Measurements from ENCODE around the gene ACACB. TPM values are rescaled to one million over a fixed set of nuclear protein-coding genes. Genes with fewer than 3 reads are reported as not detected.

Gene ACACB
- total RNA-seq, 1 experiment from 2014 or later: 26.2 TPM

DNA sequence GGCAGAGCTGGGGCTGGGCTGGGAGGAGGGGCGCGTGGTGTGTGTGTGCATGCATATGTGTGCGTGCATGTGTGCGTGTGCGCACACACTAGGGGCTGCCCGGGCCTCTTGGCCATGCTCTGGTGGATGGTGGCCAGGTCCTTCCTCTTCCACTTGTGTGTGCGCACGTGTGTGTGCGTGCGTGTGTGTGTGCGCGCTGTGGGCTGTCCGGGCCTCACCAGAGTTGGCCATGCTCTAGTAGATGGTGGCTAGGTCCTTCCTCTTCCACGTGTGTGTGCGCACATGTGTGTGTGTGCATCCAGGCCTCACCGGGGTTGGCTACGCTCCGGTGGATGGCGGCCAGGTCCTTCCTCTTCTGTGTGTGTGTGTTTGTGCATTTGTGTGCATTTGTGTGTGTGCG is 168.0 kb downstream of the ACACB start:
- no peaks in the 10 kb centered on the region for H3K9me3 ChIP-seq
- H3K27me3 Mint-ChIP-seq (ENCODE audit: insufficient read depth, unreplicated experiment): no peaks in the 10 kb centered on the region

DNA sequence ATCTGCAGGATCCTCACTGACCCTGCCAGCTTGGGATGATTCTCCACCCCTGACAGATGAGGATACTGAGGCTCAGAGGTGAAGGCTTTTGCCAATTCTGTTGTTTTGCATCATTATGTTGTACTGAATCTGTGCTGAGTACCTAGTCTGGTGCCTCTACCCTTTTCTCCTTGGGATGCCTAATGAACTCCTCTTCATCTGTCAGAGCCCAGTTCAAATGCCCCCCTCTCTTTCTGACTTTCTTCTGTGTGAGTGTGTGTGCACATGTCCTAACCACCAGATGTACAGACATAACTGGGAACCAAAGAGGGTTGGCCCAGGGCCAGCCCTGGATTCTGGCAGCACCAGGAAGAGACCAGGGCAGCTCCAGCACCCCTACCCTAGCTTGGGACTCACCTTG is 169.9 kb downstream of the ACACB start:
- no peaks in the 10 kb centered on the region for H3K4me1 ChIP-seq
- no peaks in the 10 kb centered on the region for H3K36me3 ChIP-seq (ENCODE audit: control insufficient read depth, insufficient read depth, low read length)
- no peaks in the 10 kb centered on the region for H3K27me3 ChIP-seq (replicated peaks; ENCODE audit: control insufficient read depth, insufficient read depth, low read length)
- no peak overlapping the region for H3K4me3 ChIP-seq (ENCODE audit: low read depth, low read length)
- intact Hi-C loops (cut with micrococcal nuclease; ENCODE audit: unreplicated experiment): no loop called here
- Mint-ChIP-seq H3K27ac (ENCODE audit: unreplicated experiment) (no peak overlapping the region), H3K9me3 (ENCODE audit: unreplicated experiment) (no peaks in the 10 kb centered on the region), H3K36me3 (ENCODE audit: insufficient read depth, unreplicated experiment) (no peaks in the 10 kb centered on the region), H3K4me1 (ENCODE audit: low read depth, unreplicated experiment) (no peaks in the 10 kb centered on the region), H3K27me3 (ENCODE audit: insufficient read depth, unreplicated experiment) (no peaks in the 10 kb centered on the region), H3K4me3 (ENCODE audit: unreplicated experiment) (no peak overlapping the region)
- H3K9me3 ChIP-seq: no peaks in the 10 kb centered on the region
- TF ChIP-seq, protein P1, sequence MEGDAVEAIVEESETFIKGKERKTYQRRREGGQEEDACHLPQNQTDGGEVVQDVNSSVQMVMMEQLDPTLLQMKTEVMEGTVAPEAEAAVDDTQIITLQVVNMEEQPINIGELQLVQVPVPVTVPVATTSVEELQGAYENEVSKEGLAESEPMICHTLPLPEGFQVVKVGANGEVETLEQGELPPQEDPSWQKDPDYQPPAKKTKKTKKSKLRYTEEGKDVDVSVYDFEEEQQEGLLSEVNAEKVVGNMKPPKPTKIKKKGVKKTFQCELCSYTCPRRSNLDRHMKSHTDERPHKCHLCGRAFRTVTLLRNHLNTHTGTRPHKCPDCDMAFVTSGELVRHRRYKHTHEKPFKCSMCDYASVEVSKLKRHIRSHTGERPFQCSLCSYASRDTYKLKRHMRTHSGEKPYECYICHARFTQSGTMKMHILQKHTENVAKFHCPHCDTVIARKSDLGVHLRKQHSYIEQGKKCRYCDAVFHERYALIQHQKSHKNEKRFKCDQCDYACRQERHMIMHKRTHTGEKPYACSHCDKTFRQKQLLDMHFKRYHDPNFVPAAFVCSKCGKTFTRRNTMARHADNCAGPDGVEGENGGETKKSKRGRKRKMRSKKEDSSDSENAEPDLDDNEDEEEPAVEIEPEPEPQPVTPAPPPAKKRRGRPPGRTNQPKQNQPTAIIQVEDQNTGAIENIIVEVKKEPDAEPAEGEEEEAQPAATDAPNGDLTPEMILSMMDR (IDR thresholded peaks at IDR 0.05; ENCODE audit: insufficient read depth in 1 of 2, low read depth in 1 of 2, low read length in 1 of 2, severe bottlenecking in 1 of 2, unreplicated experiment in 1 of 2): no peak
- ChIA-PET CTCF (no interaction called here), POLR2A (no interaction called here)
- BruUV-seq (replicated peaks): no TSS peak
- no peak for DNase-seq

More for the DNA sequence above, 168.0 kb downstream of the ACACB start:
- Histone ChIP-seq H3K4me3 (ENCODE audit: low read depth, low read length) (no peak overlapping the region), H3K4me1 (no peaks in the 10 kb centered on the region), H3K27me3 (replicated peaks; ENCODE audit: control insufficient read depth, insufficient read depth, low read length) (no peaks in the 10 kb centered on the region), H3K36me3 (ENCODE audit: control insufficient read depth, insufficient read depth, low read length) (no peaks in the 10 kb centered on the region)
- ChIA-PET CTCF (no interaction called here), POLR2A (no interaction called here)
- no peak for DNase-seq
- intact Hi-C loops (cut with micrococcal nuclease; ENCODE audit: unreplicated experiment): no loop called here
- no peaks in the 10 kb centered on the region for H3K4me1 Mint-ChIP-seq (ENCODE audit: low read depth, unreplicated experiment)
- BruUV-seq (replicated peaks): no TSS peak
- H3K36me3 Mint-ChIP-seq (ENCODE audit: insufficient read depth, unreplicated experiment): no peaks in the 10 kb centered on the region
- no peak overlapping the region for H3K27ac Mint-ChIP-seq (ENCODE audit: unreplicated experiment)
- no peaks in the 10 kb centered on the region for H3K9me3 Mint-ChIP-seq (ENCODE audit: unreplicated experiment)
- H3K4me3 Mint-ChIP-seq (ENCODE audit: unreplicated experiment): no peak overlapping the region
- TF ChIP-seq, protein P1 (IDR thresholded peaks at IDR 0.05; ENCODE audit: insufficient read depth in 1 of 2, low read depth in 1 of 2, low read length in 1 of 2, severe bottlenecking in 1 of 2, unreplicated experiment in 1 of 2): no peak

DNA sequence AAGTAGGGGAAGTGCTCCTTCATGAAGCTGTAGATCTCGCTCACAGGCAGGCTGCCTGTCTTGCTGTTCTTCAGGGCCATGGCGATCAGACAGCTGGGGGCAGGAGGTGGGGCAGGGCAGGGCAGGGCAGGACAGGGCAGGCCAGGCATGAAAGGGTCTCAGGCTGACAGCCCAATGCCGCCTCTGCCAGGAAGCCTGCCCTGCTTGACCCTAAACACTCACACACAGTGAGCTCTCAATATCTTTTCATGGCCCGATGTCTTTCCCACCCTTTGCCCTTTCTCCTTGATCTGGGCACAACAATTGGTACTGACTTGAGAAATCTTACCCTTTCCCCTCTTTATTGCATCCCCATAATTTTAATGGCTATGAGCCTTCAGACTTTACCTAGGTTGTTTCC is 170.3 kb downstream of the ACACB start:
- POLR2A ChIA-PET: no interaction called here
- CTCF ChIA-PET: no interaction called here
- no TSS peak for BruUV-seq (replicated peaks)

More for the DNA sequence above, 170.3 kb downstream of the ACACB start:
- Mint-ChIP-seq H3K4me1 (ENCODE audit: low read depth, unreplicated experiment) (no peaks in the 10 kb centered on the region), H3K27ac (ENCODE audit: unreplicated experiment) (no peak overlapping the region), H3K4me3 (ENCODE audit: unreplicated experiment) (no peak overlapping the region), H3K9me3 (ENCODE audit: unreplicated experiment) (no peaks in the 10 kb centered on the region), H3K36me3 (ENCODE audit: insufficient read depth, unreplicated experiment) (no peaks in the 10 kb centered on the region), H3K27me3 (ENCODE audit: insufficient read depth, unreplicated experiment) (no peaks in the 10 kb centered on the region)
- intact Hi-C loops (cut with micrococcal nuclease; ENCODE audit: unreplicated experiment): no loop called here
- H3K4me3 ChIP-seq (ENCODE audit: low read depth, low read length): no peak overlapping the region
- TF ChIP-seq, protein P1 (IDR thresholded peaks at IDR 0.05; ENCODE audit: insufficient read depth in 1 of 2, low read depth in 1 of 2, low read length in 1 of 2, severe bottlenecking in 1 of 2, unreplicated experiment in 1 of 2): no peak
- no peaks in the 10 kb centered on the region for H3K9me3 ChIP-seq
- no peaks in the 10 kb centered on the region for H3K36me3 ChIP-seq (ENCODE audit: control insufficient read depth, insufficient read depth, low read length)
- H3K4me1 ChIP-seq: no peaks in the 10 kb centered on the region
- no peaks in the 10 kb centered on the region for H3K27me3 ChIP-seq (replicated peaks; ENCODE audit: control insufficient read depth, insufficient read depth, low read length)
- no peak for DNase-seq
